NCI-H2196 treated with DMSO at 0.1 percent for 48 hours (cell line): ENCODE results near the gene SHANK1.

ENCODE experiments used
- DNase-seq: peaks from one replicate; lab custom pipeline; 2025; ENCODE audit not compliant: unreplicated experiment; lab: John Stamatoyannopoulos, UW

Gene SHANK1

DNA sequence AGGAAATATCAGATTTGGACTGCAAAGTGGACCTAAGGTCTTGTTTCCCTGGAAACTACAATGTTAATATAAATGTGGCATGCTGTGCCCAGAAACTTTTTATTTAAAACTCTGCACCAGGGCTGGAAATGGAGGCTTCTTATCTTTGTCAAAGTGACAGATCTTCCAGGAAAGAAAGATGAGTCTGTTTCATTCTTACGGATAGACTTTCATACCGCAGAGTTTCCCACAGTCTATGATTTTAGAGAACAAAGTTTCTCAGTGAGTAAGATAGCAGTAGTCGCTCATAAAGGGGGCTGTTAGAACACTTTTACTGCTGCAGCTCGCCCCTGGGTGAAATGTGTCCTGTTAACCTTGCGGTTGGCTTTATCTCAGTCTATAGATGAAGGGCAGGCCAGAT is 10.3 kb upstream of the SHANK1 start:
- DNase-seq = no peak

DNA sequence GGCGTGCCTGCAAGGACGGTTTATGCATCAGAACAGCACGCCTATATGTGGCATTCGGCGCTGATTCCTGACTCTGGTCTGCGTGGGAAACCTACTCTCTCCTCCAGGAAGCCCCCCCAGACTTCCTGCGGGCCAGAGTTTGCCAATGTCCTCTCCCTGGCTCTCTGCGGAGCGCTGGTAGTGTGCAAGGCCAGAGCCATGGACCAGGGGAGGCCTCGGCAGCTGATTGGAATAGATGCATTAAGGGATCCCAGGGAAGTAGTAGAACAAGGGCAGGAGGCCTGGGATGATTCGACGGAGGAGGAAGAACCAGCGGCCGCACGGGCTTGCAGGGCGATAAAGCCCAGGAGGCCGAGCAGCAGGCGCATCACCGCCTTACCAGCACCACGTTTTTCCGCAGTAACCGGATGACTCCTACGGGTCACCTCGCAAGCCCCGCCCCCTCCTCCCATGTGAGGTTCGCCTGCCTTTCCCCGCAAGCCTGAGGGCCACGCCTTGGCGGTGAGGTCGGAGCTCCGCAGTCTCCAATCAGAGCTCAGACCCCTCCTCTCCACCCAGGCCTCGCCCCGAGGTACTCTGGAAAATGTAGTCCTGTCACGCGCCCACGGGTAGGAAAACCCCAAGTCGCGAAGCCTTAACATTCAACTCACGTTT is 8.6 kb upstream of the SHANK1 start:
- no peak for DNase-seq

DNA sequence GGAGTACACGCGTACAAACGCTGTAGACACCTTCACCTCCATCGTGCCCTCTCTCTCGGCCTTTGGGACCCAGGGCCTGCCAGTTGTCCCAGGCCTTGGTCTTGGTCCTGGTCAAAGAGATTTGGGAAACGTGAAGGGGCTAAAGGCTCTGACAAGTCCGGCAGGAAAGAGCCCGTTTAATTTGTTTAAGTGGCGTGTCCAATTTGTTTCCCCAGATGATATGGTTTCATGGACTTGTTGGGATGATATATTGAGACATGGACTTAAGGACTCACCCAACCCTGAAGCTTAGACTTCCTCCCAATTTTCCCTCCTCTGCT is 6.3 kb upstream of the SHANK1 start:
- no peak for DNase-seq

DNA sequence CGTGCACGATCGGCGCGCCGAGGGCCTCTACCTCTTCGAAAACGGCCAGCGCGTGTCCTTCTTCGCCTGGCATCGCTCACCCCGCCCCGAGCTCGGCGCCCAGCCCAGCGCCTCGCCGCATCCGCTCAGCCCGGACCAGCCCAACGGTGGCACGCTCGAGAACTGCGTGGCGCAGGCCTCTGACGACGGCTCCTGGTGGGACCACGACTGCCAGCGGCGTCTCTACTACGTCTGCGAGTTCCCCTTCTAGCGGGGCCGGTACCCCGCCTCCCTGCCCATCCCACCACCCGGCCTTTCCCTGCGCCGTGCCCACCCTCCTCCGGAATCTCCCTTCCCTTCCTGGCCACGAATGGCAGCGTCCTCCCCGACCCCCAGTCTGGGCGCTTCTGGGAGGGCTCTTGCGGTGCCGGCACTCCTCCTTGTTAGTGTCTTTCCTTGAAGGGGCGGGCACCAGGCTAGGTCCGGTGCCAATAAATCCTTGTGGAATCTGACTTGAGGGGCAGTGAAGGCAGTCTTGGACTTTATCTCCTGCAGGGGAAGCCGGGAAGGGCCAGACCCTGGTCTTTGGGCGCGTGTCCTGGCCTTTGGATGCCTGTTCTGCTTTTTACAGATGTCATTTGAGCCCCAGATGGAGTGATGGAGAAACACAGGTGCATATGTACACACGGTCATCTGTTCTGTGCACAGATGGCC is 5.8 kb upstream of the SHANK1 start:
- DNase-seq = no peak

- DNase-seq = peak; percentile 98
Measured at GRCh38 chr19:50724522-50725217, 5.1 kb upstream of the SHANK1 start.

- DNase-seq = no peak
Measured at GRCh38 chr19:50723735-50724521, 4.3 kb upstream of the SHANK1 start.

- no peak for DNase-seq
Measured at GRCh38 chr19:50723069-50723468, 3.5 kb upstream of the SHANK1 start, which contains the start of gene CLEC11A. Gene CLEC11A, plus strand, starts transcription at chr19:50723364. Its CDS starts 162 bp downstream, at chr19:50723526.

GRCh38 chr19:50722201-50723013 is 2.8 kb upstream of the SHANK1 start:
- no peak for DNase-seq

GRCh38 chr19:50721441-50722137 is 2.0 kb upstream of the SHANK1 start:
- no peak for DNase-seq

DNA sequence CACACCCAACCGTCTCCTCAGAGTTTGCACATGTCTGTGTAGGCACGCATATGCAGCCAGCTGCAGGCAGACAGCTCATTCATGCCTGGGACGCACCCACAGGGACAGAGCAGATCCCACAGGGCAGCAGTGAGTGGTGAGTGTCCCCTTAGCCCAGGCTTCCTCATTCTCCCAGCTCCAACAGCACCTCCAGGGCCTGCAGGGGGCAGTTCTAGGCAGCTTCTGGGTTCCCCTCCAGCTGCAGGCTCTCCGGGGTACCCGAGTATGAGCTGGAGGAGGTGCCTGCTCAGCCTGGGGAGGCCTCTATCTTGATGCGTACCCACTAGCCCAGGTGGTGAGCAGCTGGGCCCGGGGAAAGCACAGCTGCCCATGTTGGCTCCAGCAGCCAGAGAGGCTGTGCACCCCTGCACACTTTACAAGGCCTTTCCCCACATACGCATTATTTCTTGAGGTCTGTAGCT is 1.3 kb upstream of the SHANK1 start:
- DNase-seq = no peak

DNA sequence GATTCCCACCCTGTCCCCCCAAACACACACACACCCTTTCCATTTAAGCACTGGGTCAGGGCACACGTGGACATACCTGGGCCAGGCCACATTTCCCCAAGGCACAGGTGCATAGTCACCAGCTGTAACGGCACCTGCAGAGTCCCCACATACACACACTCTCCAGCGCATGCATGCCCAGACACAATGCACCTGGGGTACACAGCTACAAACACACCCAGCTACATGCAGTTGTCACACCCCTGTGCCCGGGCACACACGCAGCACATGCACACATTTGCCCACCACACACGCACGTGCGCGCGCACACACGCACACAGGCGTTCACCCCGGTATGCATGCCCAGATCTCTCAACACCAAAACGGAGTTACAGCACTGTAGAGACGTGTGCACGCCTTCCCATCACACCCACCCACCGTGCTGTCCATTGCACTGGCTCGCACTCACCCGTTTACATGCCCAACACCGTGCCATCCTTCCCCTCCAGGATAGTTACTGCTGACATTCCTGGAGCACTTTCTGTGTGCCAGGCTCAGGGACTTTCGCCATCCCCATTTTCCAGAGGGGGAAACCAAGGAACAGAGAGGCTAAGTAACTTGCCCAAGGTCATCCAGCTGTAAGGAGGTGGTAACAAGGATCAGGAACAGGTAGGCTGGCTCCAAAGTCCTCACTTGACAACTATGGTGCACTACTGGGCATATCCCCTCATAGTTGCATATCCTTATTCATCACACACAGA is 749 bp upstream of the SHANK1 start:
- no peak for DNase-seq

DNA sequence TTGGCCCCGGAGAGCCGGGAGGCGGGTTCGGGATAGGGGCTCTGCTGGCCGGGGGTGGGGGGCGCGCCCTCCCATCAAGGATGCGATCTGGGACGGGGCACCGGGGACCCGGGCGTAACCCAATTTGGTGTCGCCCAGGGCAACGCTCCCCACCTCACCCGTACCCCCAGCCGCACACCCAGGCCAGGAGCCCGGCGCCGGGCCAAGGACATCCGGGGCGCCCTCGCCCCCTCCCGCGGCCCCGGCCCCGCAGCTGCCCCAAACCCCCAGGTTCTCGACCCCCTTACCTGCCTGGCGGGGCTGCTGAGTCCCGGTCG is 525 bp downstream of the SHANK1 start:
- no peak for DNase-seq

DNA sequence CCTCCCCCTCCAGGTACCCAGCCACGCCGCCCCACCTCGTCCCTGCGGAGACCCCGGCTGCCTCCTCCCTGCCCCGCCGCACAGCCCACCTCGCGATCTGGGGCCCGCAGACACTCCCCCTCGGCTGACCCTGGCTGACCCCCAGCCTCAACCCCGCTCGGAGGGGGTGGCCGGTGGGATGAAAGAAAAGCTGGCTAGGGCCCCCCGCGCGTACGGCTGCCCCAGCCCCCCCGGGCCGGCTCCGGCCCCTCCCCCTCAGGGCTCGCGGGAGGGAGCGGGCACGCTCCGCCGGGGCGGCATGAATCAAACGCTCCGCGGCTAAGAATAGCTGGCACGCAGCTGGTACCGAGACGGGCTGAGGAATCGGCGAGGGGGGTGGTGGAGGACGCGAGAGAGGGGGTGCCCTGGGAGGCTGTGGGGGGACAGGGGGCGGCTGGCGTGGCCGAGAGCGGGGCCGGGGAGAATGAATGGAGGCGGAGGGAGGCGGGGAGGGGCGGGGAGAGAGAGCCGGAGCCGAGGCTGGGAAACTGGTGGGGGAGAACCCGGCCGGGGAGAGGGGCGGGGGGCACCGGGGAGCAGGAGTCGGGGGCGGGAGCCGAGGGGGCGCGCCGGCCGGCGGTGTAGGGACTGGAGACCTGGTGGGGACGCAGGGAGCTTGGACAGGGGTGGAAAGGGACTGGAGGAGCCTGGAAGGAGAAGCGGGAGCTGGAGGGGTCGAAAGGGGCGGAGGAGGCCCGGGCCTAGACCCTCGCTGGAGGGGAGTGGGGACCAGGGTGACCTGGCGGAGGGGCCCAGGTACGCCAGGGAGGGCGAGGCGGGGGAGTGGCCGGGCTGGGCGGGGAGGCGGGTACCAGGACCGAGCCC is 1.1 kb downstream of the SHANK1 start:
- DNase-seq = no peak

GRCh38 chr19:50717891-50718254 is 1.7 kb downstream of the SHANK1 start:
- no peak for DNase-seq

- DNase-seq = no peak
Measured at GRCh38 chr19:50717026-50717723, 2.4 kb downstream of the SHANK1 start.

- DNase-seq = no peak
Measured at GRCh38 chr19:50716178-50717025, 3.2 kb downstream of the SHANK1 start.
